ENCODE data around the gene DAG1.

- TF ChIP-seq POLR2A (IDR thresholded peaks at IDR 0.05) (no peak), EP300 (IDR thresholded peaks at IDR 0.05; ENCODE audit: low read depth) (no peak)
- TF ChIP-seq, protein P1, sequence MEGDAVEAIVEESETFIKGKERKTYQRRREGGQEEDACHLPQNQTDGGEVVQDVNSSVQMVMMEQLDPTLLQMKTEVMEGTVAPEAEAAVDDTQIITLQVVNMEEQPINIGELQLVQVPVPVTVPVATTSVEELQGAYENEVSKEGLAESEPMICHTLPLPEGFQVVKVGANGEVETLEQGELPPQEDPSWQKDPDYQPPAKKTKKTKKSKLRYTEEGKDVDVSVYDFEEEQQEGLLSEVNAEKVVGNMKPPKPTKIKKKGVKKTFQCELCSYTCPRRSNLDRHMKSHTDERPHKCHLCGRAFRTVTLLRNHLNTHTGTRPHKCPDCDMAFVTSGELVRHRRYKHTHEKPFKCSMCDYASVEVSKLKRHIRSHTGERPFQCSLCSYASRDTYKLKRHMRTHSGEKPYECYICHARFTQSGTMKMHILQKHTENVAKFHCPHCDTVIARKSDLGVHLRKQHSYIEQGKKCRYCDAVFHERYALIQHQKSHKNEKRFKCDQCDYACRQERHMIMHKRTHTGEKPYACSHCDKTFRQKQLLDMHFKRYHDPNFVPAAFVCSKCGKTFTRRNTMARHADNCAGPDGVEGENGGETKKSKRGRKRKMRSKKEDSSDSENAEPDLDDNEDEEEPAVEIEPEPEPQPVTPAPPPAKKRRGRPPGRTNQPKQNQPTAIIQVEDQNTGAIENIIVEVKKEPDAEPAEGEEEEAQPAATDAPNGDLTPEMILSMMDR (IDR thresholded peaks at IDR 0.05): no peak
These were observed 30.9 kb downstream of the DAG1 start for GRCh38 chr3:49500732-49501609.

All from transverse colon (tissue), 3 donors.